Measurements from ENCODE around the gene P2RY8.
"Not testable (repeated sequence)": the region's sequence is repeated elsewhere in the genome, so short reads cannot be mapped to it uniquely, and the experiment has no call there.

P2RY8 gene

DNA sequence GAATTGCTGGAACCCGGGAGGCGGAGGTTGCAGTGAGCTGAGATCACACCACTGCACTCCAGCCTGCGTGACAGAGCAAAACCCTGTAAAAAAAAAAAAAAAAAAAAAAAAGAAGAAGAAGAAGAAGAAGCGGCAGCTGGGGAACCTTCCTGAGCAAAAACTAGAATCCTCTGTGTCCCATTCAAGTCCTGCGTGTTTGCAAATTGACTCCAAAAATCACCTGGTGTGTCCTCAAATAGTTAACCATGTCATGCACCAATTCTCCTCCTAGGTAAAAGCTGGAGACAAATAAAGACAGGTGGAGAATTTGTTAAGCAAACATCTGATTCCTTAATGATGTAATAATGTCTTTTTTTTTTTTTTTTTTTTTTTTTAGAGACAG is 52.4 kb downstream of the P2RY8 start:
- DNase-seq, result no peak

DNA sequence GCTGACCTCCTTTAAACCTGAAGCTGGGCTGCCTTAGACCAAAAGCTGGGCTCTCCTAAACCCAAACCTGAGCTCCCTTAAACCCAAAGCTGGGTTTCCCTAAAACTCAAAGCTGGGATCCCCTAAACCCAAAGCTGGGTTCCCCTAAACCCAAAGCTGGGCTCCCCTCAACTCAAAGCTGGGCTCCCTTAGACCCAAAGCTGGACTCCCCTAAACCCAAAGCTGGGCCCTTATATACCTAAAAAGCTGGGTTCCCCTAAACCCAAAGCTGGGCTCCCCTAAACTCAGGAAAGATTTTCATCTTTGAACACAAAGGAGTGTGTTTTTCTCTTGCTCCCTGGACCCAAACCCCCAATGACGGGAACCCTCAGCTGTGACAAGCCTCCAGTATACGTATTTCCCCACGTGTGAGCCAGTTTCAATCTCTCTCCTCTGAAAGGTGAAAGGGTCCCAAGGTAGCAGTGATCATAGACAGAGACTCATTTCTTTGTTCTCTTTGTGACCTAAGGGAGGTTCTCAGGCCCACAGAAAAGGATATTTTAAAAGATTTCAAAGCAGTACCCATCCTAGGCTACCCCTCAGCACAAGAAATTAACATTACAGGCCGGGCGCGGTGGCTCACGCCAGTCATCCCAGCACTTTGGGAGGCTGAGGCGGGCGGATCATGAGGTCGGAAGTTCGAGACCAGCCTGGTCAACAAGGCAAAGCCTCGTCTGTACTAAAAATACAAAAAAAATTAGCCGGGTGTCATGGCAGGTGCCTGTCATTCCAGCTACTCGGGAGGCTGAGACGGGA is 52.9 kb downstream of the P2RY8 start:
- no peak for DNase-seq

DNA sequence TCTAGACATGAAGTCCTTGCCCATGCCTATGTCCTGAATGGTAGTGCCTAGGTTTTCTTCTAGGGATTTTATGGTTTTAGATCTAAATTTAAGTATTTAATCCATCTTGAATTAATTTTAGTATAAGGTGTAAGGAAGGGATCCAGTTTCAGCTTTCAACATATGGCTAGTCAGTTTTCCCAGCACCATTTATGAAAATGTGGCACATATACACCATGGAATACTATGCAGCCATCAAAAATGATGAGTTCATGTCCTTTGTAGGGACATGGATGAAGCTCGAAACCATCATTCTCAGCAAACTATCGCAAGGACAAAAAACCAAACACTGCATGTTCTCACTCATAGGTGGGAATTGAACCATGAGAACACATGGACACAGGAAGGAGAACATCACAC is 54.5 kb downstream of the P2RY8 start:
- not testable (repeated sequence) for DNase-seq

DNA sequence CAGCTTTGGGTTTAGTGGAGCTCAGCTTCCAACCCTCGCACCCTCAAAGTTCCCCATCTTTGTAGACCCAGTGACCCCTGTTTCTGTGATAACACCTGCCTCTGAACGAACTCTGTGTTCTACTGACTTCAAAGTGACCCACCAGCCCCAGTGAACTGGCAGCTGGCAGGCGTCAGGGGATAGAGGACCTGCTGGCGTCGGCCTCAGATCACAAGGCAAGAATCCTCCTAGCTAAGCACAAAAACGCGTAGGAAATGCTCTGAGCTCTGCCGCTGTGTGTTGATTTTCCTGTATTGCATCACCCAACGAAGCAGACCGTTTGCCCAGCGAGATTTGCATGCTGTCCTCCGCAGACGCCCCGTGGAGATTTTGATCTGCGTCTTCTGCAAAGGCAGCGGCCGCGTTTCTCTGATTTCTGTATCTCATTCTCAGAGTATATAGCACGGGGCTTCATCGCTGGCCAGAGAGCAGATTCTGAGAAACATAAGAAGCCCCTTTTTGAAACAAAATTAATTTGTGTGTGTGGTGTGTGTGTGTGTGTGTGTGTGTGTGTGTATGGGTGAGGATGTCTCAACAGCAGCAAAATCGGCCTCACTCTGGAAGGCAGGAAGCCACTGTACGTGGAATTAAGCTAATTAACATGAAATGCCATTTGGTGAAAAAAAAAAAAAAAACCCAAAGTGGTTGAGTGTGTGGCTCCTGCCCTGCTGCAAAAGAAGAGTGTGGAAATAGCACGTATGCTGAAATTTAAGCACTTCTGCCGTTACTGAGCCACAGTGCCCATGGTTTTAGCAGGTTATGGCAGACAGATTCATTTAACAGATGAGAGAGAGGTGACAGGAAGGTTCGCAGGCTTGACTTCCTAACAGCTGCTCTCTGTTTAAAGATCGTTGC is 55.1 kb downstream of the P2RY8 start:
- peak; percentile 92 for DNase-seq

DNA sequence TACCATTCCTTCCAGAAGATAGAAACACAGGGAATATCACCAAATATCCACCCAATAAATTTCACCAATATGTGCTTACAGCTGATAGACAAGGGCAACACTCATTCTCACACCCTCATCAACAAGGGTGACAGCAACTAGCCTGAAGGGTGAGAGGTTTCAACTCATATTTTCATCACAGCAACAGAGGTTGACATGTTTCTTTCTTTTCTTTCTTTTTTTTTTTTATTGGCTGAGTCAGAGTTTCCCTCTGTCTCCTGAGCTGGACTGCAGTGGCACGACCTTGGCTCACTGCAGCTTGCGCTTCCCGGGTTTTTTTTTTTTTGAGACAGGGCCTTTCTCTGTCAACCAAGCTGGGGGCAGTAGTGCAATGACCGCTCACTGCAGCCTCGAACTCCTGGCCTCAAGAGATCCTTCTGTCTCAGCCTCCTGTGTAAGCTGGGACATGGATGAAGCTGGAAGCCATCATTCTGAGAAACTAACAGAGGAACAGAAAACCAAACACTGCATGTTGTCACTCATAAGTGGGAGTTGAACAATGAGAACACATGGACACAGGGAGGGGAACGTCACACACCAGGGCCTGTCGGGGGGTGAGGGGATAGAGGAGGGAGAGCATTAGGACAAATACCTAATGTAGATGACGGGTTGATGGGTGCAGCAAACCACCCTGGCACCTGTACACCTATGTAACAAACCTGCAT is 56.8 kb downstream of the P2RY8 start:
- DNase-seq, result no peak

DNA sequence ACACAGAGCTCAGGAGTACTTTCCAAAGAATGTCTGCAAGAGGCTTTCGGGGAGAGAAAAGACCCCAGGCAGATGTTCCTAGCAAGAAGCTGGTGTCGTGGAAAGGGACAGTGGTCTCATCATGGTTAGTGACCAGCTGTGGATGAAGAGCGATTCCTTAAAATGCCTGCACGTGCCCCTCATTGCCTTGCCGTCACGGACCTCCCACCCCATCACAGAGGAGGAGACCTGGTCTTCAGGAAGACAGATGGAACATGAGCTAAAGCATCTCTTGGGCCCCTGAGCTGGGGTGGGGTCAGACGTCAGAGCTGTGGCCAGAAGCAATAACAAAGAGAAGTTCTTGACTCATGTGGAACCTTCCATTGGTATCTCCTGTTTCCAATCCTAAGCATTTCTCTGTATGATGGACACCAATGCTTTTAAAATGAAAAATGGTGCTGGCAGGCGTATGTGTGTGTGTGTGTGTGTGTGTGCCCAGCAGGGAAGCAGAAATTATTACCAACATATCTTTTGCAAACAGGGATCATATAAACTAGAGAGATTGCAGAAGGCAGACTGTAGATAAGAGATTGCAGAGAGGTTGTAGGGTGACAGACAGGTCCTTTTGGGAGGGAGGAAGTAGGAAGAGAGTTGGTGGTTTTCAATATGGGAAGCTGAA is 59.1 kb downstream of the P2RY8 start:
- DNase-seq, result no peak

DNA sequence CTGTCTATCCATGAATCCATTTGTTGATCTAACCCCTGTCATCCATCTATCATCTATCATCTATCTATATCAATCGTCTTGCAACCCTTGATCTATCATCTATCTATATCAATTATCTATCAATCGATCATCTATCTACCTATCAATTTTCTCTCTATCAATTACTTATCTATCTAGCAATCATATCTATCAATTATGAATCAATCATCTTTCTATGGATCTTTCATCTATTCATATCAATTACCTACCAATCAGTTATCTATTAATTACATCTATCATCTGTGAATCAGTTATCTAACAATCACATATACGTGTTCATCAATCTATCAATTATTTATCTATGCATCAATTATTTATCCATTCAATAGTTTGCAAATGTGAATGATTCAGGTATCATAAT is 59.8 kb downstream of the P2RY8 start:
- DNase-seq, result no peak

DNA sequence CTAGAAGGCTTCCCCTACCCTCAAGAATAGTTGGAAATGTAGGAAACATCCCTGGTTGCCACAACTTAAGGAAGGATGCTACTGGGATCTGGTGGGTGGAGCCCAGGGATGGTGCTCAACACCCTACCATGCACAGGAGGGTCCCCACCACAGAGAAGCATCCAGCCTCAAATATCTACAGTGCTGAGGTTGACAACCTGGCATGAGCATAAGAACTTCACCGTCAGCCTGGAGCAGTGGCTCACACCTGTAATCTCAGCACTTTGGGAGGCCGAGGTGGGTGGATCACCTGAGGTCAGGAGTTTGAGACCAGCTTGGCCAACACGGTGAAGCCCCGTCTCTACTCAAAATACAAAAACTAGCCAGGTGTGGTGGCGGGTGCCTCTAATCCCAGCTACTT is 60.3 kb downstream of the P2RY8 start:
- no peak for DNase-seq

DNA sequence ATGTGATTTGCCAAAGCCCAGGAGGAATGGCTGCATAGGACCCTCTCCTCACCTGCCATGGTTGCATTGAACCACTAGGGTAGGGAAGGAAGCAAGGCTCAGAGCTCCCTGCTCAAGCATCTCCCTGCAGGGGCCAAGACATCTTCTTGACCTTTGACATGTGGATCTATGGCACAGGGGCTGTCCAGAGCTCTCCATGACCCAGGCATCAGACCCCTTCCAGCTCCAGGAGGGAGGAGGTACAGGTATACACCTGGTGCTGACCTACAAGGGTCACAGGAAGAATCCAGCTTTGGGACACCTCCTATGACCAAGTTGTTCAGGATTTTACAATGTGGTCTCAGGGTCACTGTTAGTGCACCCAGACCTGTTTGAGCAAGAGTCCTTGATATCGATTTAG is 61.1 kb downstream of the P2RY8 start:
- DNase-seq, result no peak

DNA sequence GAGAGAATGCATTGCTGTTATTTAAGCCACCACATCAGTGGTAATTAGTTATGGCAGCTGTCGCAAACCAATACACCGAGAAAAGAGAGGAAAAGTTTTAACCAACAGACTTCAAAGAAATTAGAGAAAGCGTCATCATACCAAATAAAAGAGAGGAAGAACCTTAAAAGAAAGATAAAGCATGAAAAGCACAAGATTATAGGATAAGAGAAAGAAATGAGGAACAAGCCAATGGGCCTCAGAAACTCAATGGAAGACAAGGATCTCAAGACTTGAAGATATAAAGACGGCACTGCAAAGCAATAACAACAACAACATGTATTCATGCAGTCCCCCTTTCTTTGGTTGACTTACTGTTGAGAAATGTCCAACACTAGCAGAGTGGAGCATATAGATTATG is 61.5 kb downstream of the P2RY8 start:
- DNase-seq, result no peak

DNA sequence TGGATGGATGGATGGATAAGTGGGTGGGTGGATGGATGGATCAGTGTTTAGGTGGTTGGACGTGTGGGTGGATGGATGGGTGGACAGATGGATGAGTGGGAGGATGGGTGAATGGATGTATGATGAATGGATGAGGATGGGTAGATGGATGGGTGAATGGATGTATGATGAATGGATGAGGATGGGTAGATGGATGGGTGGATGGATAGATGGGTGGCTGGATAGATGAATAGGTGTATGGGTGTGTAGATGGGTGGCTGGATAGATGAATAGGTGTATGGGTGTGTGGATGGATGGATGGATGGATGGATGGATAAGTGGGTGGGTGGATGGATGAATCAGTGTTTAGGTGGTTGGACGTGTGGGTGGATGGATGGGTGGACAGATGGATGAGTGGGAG is 62.4 kb downstream of the P2RY8 start:
- not testable (repeated sequence) for DNase-seq

DNA sequence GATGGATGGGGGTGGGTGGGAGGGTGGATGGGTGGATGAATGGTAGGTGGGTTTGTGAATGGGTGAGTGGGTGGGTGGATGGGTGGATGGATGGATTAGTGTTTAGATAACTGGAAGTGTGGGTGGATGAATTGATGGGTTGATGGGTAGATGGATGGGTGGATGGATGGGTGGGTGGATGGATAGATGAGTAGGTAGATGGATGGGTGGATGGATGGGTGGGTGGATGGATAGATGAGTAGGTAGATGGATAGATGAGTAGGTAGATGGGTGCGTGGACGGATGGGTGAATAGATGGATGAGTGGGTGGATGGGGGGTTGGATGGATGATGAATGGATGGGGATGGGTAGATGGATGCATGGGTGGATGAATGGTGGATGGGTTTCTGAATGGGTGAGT is 64.0 kb downstream of the P2RY8 start:
- peak; percentile 2 for DNase-seq

DNA sequence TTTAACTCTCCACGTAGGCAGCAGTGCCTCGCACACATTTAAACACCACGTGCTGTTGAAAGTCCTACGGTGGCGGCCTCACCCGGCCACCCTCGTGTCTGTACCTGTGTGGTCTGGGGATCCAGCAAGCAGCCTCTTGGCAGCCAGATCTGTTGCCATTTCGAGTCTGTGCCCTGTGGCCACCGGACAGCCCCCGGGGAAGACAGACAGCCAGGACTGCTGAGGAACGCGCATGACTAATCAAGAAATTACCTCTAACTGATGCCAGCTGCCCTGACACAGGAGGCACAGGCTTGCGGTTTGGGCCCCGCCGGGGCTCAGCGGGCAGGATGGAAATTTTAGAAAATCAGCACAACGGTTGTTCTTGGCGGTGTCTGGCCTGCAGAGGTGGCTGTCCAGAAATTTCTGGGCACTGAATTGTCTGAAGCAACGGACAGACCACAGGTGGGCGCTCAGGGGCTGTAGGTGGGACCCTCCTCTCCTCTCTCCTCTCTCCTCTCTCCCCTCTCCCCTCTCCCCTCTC is 68.7 kb downstream of the P2RY8 start:
- DNase-seq, result peak; percentile 52

DNA sequence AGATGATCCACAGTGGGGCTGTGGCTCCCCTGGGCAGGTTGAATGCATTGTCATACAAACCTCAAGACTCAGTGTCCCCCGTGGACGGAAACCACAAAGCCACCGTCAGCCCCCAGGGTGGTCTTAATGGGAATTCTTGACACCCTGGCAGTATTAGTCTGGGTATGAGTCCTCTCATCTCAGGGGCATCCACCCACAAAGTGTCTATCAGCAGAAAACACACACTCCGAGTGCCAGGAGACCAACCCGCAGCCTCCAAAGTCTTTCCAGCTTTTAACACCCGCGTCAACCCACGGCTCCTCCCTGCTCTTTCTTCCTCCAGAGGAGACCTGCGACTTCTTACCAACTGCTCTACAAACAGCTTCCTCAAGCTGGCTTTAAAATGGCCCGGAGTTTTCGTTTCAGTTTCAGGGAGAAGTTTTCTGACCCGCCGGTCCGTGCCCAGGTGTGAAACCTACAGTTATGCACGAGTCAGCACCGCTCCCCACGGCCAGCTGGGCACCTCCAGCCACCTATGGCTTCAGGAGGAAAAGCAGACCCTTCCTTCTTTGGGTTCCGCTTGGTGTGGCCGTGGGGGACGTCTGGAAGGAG is 69.9 kb downstream of the P2RY8 start:
- DNase-seq, result no peak

DNA sequence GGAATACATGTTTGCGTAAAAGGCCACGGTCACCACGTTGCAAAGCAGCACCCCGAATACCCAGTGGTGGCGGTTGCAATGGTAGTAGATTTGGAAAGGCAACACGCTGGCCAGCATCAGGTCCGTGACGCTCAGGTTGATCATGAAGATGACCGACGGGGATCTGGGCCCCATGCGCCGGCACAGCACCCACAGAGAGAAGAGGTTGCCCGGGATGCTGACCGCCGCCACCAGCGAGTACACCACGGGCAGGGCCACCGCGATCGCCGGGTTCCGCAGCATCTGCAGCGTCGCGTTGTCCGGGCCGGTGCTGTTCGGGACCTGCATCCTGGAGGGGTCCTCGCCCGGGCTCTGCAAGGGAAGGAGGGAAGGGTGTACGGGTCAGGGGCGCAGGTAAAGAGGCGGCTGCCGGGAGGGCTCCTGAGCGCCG is 70.7 kb downstream of the P2RY8 start:
- DNase-seq, result no peak

DNA sequence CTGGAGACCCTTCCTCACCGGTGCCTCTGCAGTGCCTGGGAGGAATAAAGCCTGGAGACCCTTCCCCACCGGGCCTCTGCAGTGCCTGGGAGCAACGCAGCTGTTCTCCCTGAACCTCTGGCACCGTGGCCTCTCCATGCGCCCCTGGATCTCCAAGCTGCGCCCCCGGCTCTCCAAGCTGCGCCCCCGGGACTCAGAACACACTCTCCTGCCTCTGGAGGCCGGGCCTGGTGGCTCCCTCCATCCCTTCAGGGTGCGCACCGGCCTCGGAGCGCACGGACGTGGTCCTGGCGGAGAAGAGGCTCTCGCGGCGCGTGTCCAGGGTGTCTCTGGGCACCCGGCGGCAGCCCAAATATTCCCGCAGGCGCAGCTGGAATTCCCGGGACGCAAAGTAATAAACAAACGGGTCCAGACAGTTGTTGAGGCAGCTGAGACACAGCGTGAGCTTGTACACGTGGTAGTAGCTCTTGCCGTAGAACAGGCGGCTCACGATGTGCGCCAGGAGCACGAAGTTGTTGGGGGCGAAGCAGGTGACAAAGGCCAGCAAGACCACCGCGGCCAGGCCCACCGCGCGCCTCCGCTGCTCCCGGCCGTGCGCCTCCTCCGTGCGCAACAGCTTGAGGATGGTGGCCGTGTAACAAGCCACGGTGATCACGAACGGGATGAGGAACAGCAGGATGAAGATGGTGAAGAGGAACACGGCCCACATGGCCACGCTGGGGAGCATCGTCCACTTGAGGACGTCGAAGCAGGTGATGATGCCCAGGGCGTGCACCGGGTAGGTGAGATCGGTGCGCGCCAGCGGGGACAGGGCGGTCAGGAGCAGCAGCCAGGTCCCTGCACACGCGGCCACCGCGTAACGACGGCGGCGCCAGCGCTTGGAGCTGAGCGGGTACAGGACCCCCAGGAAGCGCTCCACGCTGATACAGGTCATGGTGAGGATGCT is 71.4 kb downstream of the P2RY8 start:
- no peak for DNase-seq

DNA sequence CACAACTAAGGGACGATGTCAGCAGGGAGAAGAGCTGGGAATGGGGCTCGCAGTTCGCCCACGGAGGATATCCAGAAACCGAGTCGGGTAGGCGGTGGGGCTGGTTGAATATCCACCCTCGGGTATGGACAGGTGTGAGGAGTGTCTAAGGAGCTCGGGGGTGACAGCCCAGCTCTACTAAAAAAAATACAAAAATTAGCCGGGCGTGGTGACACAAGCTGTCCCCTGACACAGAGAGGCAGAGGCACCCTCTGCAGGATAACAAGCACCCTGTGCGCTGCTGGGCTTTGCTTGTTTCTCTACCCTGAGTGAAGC is 72.1 kb downstream of the P2RY8 start:
- DNase-seq, result no peak

DNA sequence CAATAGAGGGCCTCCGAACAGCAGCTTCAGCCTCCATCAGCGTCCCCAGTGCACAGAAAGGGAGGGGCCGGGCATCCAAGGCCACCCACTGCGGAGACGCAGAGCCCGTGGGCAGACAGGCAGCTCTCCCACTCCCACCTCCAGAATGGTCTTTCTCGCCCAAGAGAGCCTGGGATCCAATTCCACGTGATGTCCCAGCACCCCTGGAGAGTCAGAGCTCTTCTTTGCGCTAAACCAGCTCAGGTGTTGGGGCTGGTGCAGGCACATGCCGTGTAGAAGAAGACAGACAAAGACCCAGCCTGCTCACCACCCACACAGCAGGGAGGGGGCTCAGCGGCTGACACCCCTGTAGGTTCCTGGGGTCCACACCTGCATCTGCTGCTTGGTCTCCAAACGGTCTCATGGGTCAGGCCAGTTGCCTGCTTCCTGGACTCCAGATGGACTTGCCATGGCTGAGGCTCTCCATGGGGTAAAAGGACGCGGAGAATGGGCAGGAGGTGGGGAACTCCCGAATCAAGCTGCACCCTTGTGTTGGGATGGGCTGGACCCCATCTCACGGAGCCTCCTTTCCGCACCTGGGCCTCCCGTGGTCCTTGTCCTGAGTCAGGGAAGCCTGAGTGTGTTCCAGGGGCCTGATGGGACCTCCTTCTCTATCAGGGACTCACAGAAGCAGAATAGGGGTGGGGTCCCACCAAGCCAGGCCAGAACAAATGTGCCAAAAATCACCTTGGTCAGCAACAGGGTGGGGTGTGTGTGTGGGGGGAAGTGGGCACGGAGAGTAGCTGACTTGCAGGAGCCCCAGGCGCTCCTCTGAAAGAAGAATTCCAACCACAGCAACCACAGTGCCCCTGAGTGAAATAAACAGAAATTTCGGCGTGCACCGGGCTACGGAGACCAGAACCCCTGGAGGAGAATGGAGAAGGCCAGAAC is 72.7 kb downstream of the P2RY8 start:
- peak; percentile 37 for DNase-seq

DNA sequence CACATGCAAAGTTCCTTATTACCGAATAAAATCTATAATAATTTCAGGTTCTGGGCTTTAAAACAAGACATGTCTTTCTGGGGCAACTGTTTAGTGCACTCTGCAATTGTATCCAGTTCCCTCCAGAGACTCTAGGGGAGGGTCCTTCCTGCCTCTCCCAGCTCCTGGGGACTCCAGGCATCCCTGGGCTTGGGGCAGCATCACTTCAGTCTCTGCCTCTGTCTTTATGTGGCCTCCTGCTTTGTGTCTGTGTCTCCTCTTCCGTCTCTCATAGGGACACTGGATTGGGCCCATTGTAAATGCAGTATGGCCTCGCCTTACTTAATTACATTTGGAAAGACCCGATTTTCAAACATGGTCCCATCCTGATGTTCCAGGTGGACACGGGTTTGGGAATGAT is 73.4 kb downstream of the P2RY8 start:
- DNase-seq, result peak; percentile 43

DNA sequence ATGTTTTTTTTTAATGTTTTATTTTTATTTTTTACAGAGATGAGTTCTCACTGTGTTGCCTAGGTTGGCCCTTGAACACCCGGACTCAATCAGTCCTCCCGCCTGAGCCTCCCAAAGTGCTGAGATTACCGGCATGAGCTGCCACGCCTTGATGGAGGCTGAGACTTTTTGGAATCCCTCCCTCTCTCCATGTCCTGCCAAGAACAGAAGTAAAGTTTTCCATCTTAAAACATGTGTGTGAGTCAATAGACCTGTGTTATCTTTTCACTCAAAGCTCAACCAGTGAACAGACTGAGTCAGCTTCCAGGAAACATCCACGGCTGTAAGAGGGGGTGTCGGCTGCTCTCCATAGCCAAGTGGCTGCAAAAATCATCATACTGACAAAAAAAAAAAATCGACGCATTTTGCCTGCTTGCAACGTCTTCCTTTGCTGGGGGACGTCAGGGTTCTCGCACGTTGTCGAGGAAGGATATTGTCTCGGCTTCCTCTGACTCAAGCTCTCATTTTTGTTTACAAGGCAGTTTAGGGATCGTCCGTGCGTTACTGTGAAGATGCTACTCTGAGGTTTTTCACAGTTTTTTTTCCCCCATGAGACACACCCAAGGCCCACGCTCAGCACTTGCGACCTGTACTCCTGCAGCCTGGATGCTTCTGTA is 74.3 kb downstream of the P2RY8 start:
- peak; percentile 49 for DNase-seq

Measured in islet precursor cell (in vitro differentiated cells).